Measurements from ENCODE around the gene WNK2. TPM values are rescaled to one million over a fixed set of nuclear protein-coding genes. Genes with fewer than 3 reads are reported as not detected.

The WNK2 gene
- total RNA-seq, 4 donors from 2014 or later, result 18.6 to 89.9 (median 40.8) TPM

DNA sequence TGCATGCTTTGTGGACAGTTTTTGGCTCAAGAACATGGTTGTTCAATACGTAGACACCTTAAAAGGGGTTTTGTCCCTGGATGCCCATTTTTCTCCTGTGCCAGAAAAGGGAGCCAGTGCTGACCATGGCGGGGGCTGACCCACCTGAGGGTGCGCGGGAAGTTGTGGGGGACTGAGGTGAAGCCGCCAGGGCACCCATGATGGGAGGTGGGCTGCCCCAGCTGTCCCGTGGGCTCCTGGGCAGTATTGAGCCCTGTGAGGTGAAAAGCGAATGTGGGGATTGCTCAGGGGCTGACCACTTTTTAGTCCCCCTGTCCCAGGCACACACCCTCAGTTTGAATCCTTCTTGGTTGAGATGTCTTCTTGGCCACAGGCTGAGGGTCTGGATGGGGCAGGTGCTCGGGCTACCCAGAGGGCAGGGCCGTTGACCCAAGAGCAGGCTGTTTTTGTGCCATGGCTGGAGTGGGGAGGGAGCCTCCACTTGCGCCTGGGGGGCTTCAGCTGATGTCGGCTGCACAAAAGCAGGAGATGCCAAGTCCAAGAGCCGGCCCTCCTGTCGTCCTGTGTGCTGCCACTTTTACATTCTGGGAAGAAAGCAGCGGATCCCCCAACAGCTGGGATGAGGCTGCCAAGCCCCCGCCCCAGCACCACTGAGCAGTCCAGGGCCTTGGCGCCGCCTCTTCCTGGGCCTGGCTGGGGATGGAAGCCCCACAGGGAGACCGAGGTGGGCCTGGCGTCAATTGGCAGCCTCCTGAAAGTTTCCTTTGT lies 120.1 kb downstream of the WNK2 start:
- Histone ChIP-seq H3K36me3 (peaks cover 0 to 30% (median 16%) of the 10 kb centered on the region in 4 donors), H3K27ac (replicated peaks in 1 of 4) (no peak overlapping the region), H3K4me1 (peaks cover 0 to 31% (median 22%) of the 10 kb centered on the region in 4 donors), H3K4me3 (no peak overlapping the region), H3K9me3 (no peaks in the 10 kb centered on the region), H3K27me3 (no peaks in the 10 kb centered on the region)
- WGBS, result 89% methylated on average over 16 of the region's 19 CpGs
- intact Hi-C loops (cut with DNase I), result loop anchor here (2.0 to 10.0 kb wide), 2 partner anchors 143 to 299 kb away; no protein-coding TSS in a partner anchor
- TF ChIP-seq, protein P1, sequence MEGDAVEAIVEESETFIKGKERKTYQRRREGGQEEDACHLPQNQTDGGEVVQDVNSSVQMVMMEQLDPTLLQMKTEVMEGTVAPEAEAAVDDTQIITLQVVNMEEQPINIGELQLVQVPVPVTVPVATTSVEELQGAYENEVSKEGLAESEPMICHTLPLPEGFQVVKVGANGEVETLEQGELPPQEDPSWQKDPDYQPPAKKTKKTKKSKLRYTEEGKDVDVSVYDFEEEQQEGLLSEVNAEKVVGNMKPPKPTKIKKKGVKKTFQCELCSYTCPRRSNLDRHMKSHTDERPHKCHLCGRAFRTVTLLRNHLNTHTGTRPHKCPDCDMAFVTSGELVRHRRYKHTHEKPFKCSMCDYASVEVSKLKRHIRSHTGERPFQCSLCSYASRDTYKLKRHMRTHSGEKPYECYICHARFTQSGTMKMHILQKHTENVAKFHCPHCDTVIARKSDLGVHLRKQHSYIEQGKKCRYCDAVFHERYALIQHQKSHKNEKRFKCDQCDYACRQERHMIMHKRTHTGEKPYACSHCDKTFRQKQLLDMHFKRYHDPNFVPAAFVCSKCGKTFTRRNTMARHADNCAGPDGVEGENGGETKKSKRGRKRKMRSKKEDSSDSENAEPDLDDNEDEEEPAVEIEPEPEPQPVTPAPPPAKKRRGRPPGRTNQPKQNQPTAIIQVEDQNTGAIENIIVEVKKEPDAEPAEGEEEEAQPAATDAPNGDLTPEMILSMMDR (IDR thresholded peaks at IDR 0.05), result no peak
- TF ChIP-seq POLR2A (IDR thresholded peaks at IDR 0.05; ENCODE audit: low read depth) (no peak), POLR2AphosphoS5 (IDR thresholded peaks at IDR 0.05) (no peak), EP300 (IDR thresholded peaks at IDR 0.05) (no peak)
- DNase-seq (ENCODE audit: extremely low spot score), result no peak

DNA sequence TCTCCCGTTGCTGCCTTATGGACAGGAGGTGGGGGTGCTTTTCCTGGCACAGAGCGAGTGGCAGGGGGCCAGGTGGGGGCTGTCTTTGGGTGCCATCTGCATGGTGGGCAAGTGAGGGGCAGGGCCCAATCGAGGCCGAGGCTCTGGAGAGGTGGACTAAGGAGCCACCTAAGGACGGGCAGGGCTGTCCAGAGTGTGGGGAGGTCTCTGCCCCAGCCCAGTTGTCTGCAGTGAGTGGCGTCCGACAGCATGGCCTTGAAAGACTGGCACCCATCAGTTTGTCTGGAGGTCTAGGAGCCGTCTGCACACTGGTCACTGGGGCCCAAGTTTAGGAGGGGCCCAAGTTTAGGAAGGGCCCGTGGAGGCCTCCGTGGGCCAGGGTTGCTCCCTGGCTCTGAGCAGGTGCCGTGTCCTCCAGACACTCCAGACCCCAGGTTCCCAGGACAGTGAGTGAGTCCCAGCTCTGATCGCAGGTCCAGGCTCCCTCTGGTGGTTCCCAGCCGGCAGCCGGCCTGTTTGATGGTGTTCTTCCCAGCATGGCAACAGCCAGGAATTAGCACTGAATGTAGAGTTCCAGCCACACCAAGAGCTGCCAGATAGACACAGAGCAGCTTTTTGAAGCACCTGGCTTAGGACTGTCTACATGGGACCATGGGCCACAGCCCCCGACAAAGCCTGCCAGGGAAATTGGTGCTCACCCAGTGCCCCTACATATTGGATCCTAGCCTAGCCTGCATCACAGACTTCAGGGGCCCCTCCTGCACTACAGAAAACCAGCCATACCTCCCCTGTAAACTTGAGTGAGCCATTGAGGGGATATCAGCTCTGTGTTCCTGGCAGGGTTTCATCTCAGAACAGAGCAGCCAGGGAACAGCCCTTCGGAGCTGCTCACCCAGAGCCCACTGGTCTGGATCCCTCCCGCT lies 120.9 kb downstream of the WNK2 start:
- Histone ChIP-seq H3K4me1 (peaks cover 0 to 31% (median 19%) of the 10 kb centered on the region in 4 donors), H3K9me3 (no peaks in the 10 kb centered on the region), H3K36me3 (peaks cover 0 to 30% (median 14%) of the 10 kb centered on the region in 4 donors), H3K4me3 (no peak overlapping the region), H3K27me3 (no peaks in the 10 kb centered on the region), H3K27ac (replicated peaks in 1 of 4) (peak overlapping the region in 1 of 4 donors; percentile 27)
- intact Hi-C loops (cut with DNase I), result loop anchor here (10.0 kb wide), 1 partner anchor 300 kb away; no protein-coding TSS in a partner anchor
- DNase-seq (ENCODE audit: extremely low spot score), result no peak
- 53% methylated on average over 13 of the region's 17 CpGs for WGBS
- TF ChIP-seq, protein P1 (IDR thresholded peaks at IDR 0.05), result peak; percentile 51 to 64 (median 63)
- TF ChIP-seq EP300 (IDR thresholded peaks at IDR 0.05) (no peak), POLR2A (IDR thresholded peaks at IDR 0.05; ENCODE audit: low read depth) (no peak), POLR2AphosphoS5 (IDR thresholded peaks at IDR 0.05) (no peak)

DNA sequence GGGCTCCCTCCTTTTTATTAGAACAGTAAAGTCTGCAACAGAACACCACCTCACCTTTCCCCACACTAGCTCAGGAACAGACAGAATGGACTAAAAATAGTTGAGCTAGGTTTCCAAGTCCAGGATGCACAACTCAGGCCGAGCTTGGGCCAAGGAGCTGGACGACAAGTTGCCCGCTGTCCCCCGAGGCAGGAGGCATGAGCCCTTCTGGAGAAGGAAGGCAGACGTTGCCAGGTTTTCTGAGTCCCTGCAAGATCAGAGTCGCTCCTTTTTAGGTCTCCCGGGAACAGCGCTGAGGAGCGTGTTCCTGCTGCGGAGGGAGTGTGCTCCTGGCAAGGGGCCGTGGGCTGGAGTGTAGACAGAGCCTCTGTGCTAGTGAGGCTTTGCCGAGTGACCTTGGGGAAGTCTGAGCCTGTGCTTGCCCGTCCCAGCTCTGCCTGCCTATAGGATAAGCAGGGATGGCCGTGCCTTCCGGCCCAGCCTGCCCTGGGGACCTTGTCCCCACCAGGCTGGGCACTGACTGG lies 121.6 kb downstream of the WNK2 start:
- DNase-seq (ENCODE audit: extremely low spot score), result no peak
- no peaks in the 10 kb centered on the region for H3K27me3 ChIP-seq
- peak overlapping the region in 1 of 4 donors; percentile 27 for H3K27ac ChIP-seq (replicated peaks in 1 of 4)
- TF ChIP-seq POLR2A (IDR thresholded peaks at IDR 0.05; ENCODE audit: low read depth) (no peak), POLR2AphosphoS5 (IDR thresholded peaks at IDR 0.05) (no peak), EP300 (IDR thresholded peaks at IDR 0.05) (no peak)
- TF ChIP-seq, protein P1 (IDR thresholded peaks at IDR 0.05), result no peak
- intact Hi-C loops (cut with DNase I), result loop anchor here (10.0 kb wide), 1 partner anchor 301 kb away; no protein-coding TSS in a partner anchor
- no peak overlapping the region for H3K4me3 ChIP-seq
- 69% methylated on average over 13 of the region's 15 CpGs for WGBS
- peaks cover 0 to 31% (median 19%) of the 10 kb centered on the region in 4 donors for H3K4me1 ChIP-seq
- peaks cover 0 to 26% (median 12%) of the 10 kb centered on the region in 4 donors for H3K36me3 ChIP-seq
- no peaks in the 10 kb centered on the region for H3K9me3 ChIP-seq

DNA sequence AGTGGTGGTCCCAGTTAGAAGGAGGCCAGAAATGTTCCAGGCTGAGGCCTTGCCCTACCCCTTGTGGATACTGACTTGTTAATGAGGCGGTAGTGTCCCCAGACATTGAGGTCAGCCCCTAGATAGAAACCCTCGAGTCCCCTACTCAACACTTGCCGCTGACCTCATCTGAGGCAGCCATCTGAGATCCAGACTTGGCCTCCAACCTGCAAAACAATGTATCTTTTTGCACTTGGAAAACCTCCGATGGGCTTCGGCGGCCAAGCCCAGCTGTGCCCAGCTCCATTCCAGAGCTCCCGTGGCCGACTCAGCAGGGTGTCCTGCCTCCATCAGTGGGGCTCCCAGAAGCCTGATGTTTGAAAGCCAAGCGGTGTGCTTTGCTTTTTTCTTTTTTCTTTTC lies 122.1 kb downstream of the WNK2 start:
- Histone ChIP-seq H3K36me3 (peaks cover 0 to 22% (median 12%) of the 10 kb centered on the region in 4 donors), H3K27ac (replicated peaks in 1 of 4) (no peak overlapping the region), H3K4me1 (peaks cover 0 to 31% (median 17%) of the 10 kb centered on the region in 4 donors), H3K27me3 (no peaks in the 10 kb centered on the region), H3K4me3 (no peak overlapping the region), H3K9me3 (no peaks in the 10 kb centered on the region)
- WGBS, result 87% methylated on average over 9 of the region's 9 CpGs
- no peak for DNase-seq (ENCODE audit: extremely low spot score)
- intact Hi-C loops (cut with DNase I), result loop anchor here (10.0 kb wide), 1 partner anchor 301 kb away; no protein-coding TSS in a partner anchor
- TF ChIP-seq POLR2A (IDR thresholded peaks at IDR 0.05; ENCODE audit: low read depth), result no peak
- no peak for TF ChIP-seq EP300 (IDR thresholded peaks at IDR 0.05)
- TF ChIP-seq, protein P1 (IDR thresholded peaks at IDR 0.05), result no peak
- TF ChIP-seq POLR2AphosphoS5 (IDR thresholded peaks at IDR 0.05), result no peak

All from esophagus muscularis mucosa (tissue), 4 donors.